Liver (tissue), 9 donors: Measurements from ENCODE around the gene NF1. TPM values are rescaled to one million over a fixed set of nuclear protein-coding genes. Genes with fewer than 3 reads are reported as not detected.
A peak's percentile ranks its signal among the peaks of the same experiment; 100 is the strongest.

Experiments used
- DNase-seq: peaks from one replicate; pipeline ENCODE4 v3.0.0-alpha.2; 2017; ENCODE audit warnings: low spot score
- H3K27ac ChIP-seq, 2 donors: one replicate each; pipeline ENCODE4 v1.7.0; 2013; ENCODE audit warnings: inconsistent platforms in 2 of 2, low read length in 2 of 2, control low read depth in 1 of 2, low read depth in 1 of 2, mild to moderate bottlenecking in 1 of 2
- H3K27me3 ChIP-seq, 4 donors: one replicate each; pipeline versions ENCODE4 v1.6.1 to v1.7.0; 2013; ENCODE audit warnings: low read length in 3 of 4, inconsistent platforms in 1 of 4, mild to moderate bottlenecking in 1 of 4, moderate library complexity in 1 of 4; ENCODE audit not compliant: control insufficient read depth in 4 of 4, insufficient read depth in 4 of 4
- H3K36me3 ChIP-seq, 4 donors: one replicate each; pipeline versions ENCODE4 v1.6.1 to v1.7.0; 2013; ENCODE audit warnings: low read length in 3 of 4, mild to moderate bottlenecking in 3 of 4, low read depth in 1 of 4, moderate library complexity in 1 of 4; ENCODE audit not compliant: control insufficient read depth in 4 of 4, insufficient read depth in 3 of 4
- H3K4me1 ChIP-seq, 4 donors: one replicate each; pipeline versions ENCODE4 v1.6.1 to v1.7.0; 2013; ENCODE audit warnings: low read length in 3 of 4, mild to moderate bottlenecking in 3 of 4, moderate library complexity in 1 of 4; ENCODE audit not compliant: control insufficient read depth in 4 of 4, insufficient read depth in 4 of 4
- H3K4me3 ChIP-seq, 3 donors: one replicate each; pipeline versions ENCODE4 v1.6.1 to v1.7.0; 2013; ENCODE audit warnings: low read length in 3 of 3, control low read depth in 1 of 3, low read depth in 1 of 3, mild to moderate bottlenecking in 1 of 3
- H3K9ac ChIP-seq, 2 donors: one replicate each; pipeline ENCODE4 v1.7.0; 2013; ENCODE audit warnings: low read length in 2 of 2, mild to moderate bottlenecking in 2 of 2, moderate library complexity in 2 of 2, control low read depth in 1 of 2, low read depth in 1 of 2
- H3K9me3 ChIP-seq, 4 donors: one replicate each; pipeline versions ENCODE4 v1.6.1 to v1.7.0; 2013; ENCODE audit warnings: low read length in 3 of 4; ENCODE audit not compliant: control insufficient read depth in 4 of 4
- ATF3 ChIP-seq: IDR thresholded peaks from 2 replicates; pipeline ENCODE4 v1.6.1; 2016; ENCODE audit warnings: antibody characterized with exemption
- EGR1 ChIP-seq, 2 donors: IDR thresholded peaks; 2 replicates each; pipeline ENCODE4 v1.6.1; 2016 to 2018; ENCODE audit warnings: antibody characterized with exemption in 2 of 2, low read depth in 2 of 2
- GABPA ChIP-seq, 2 donors: IDR thresholded peaks in 1 of 2; conservative IDR thresholded peaks in 1 of 2; 2 replicates each; pipeline ENCODE4 v1.6.1; 2016; ENCODE audit warnings: antibody characterized with exemption in 2 of 2, mild to moderate bottlenecking in 1 of 2, moderate library complexity in 1 of 2
- HNF4A ChIP-seq, 2 donors: conservative IDR thresholded peaks; 2 replicates each; pipeline ENCODE4 v1.6.1; 2016; ENCODE audit warnings: antibody characterized with exemption in 2 of 2, mild to moderate bottlenecking in 2 of 2
- JUND ChIP-seq, 2 donors: IDR thresholded peaks; 2 replicates each; pipeline ENCODE4 v1.6.1; 2016; ENCODE audit warnings: antibody characterized with exemption in 2 of 2
- MAX ChIP-seq: IDR thresholded peaks from 2 replicates; pipeline ENCODE4 v1.6.1; 2016; ENCODE audit warnings: antibody characterized with exemption
- NR2F2 ChIP-seq: IDR thresholded peaks from 2 replicates; pipeline ENCODE4 v1.6.1; 2016; ENCODE audit warnings: antibody characterized with exemption
- RXRA ChIP-seq, 2 donors: IDR thresholded peaks; 2 replicates each; pipeline ENCODE4 v1.6.1; 2017 to 2018; ENCODE audit warnings: antibody characterized with exemption in 2 of 2, mild to moderate bottlenecking in 1 of 2
- SP1 ChIP-seq: IDR thresholded peaks from 2 replicates; pipeline ENCODE4 v1.6.1; 2018; ENCODE audit warnings: antibody characterized with exemption, mild to moderate bottlenecking
- ZBTB33 ChIP-seq: IDR thresholded peaks from 2 replicates; pipeline ENCODE4 v1.6.1; 2016; ENCODE audit warnings: antibody characterized with exemption
- WGBS: extraction: QIAGEN DNeasy Blood & Tissue Kit; methylation state at CpG from one replicate; pipeline ENCODE4 v1.1.7; 2013; 5-methylcytosine and 5-hydroxymethylcytosine counted together
- polyA plus RNA-seq, 2 donors: library from polyadenylated mRNA; stranded (reverse) in 1 of 2; unstranded in 1 of 2; fragments of 200-250 nt in 1 of 2; fragments of >200 nt in 1 of 2; fragmentation: Nextera tagmentation in 1 of 2; extraction: Ambion mirVana in 1 of 2; gene quantifications; one replicate each; pipeline versions ENCODE4 v1.2.1 to v1.2.3, GENCODE V29; 2013 to 2015
- total RNA-seq, 2 donors: library from RNA; depleted of rRNA; stranded (reverse); fragments of >200 nt; gene quantifications; one replicate each; pipeline ENCODE4 v1.2.3, GENCODE V29; 2014
- donor health status: healthy.
- donor health status: healthy.
- donor health status: healthy.
- donor health status: healthy.
- donor health status: healthy.

The NF1 gene
- total and polyA plus RNA-seq, 4 donors, result 4.6 to 42.6 (median 13.5) TPM

- WGBS, result 86% methylated on average over 4 of the region's 4 CpGs
- no peaks in the 10 kb centered on the region for H3K4me1 ChIP-seq
- H3K9me3 ChIP-seq, result no peaks in the 10 kb centered on the region
- DNase-seq, result no peak
- no peak overlapping the region for H3K9ac ChIP-seq
- TF ChIP-seq JUND (IDR thresholded peaks at IDR 0.05), result no peak
- TF ChIP-seq NR2F2, result no peak
- no peaks in the 10 kb centered on the region for H3K27me3 ChIP-seq
- H3K4me3 ChIP-seq, result no peak overlapping the region
- peak overlapping the region in 1 of 2 donors; percentile 19 for H3K27ac ChIP-seq
- H3K36me3 ChIP-seq, result peaks cover 0 to 5% (median 2%) of the 10 kb centered on the region in 4 donors
Measured at GRCh38 chr17:31321966-31322365, 227.2 kb downstream of the NF1 start.

- H3K9me3 ChIP-seq, result no peaks in the 10 kb centered on the region
- H3K27me3 ChIP-seq, result no peaks in the 10 kb centered on the region
- H3K27ac ChIP-seq, result no peak overlapping the region
- H3K9ac ChIP-seq, result no peak overlapping the region
- H3K4me3 ChIP-seq, result no peak overlapping the region
- H3K36me3 ChIP-seq, result peaks cover 0 to 15% (median 8%) of the 10 kb centered on the region in 4 donors
- H3K4me1 ChIP-seq, result no peaks in the 10 kb centered on the region
- DNase-seq, result no peak
- TF ChIP-seq ZBTB33, result no peak
- TF ChIP-seq RXRA (IDR thresholded peaks at IDR 0.05), result no peak
- TF ChIP-seq MAX, result no peak
- no peak for TF ChIP-seq EGR1 (IDR thresholded peaks at IDR 0.05; ENCODE audit: low read depth in 2 of 2)
- TF ChIP-seq ATF3, result no peak
- no peak for TF ChIP-seq SP1
Measured at GRCh38 chr17:31323551-31323950, 228.8 kb downstream of the NF1 start.

- no peak for DNase-seq
- H3K27me3 ChIP-seq, result no peaks in the 10 kb centered on the region
- no peaks in the 10 kb centered on the region for H3K4me1 ChIP-seq
- H3K27ac ChIP-seq, result no peak overlapping the region
- peaks cover 2 to 19% (median 9%) of the 10 kb centered on the region in 4 donors for H3K36me3 ChIP-seq
- no peak overlapping the region for H3K9ac ChIP-seq
- no peak for TF ChIP-seq EGR1 (IDR thresholded peaks at IDR 0.05; ENCODE audit: low read depth in 2 of 2)
- TF ChIP-seq NR2F2, result no peak
- TF ChIP-seq ATF3, result no peak
- TF ChIP-seq GABPA (IDR thresholded peaks at IDR 0.05 in 1 of 2, conservative IDR thresholded peaks at IDR 0.05 in 1 of 2), result no peak
- no peak for TF ChIP-seq HNF4A (conservative IDR thresholded peaks at IDR 0.05)
- no peak for TF ChIP-seq JUND (IDR thresholded peaks at IDR 0.05)
- no peak for TF ChIP-seq ZBTB33
- H3K4me3 ChIP-seq, result no peak overlapping the region
- WGBS, result 98% methylated on average over 12 of the region's 12 CpGs
- H3K9me3 ChIP-seq, result no peaks in the 10 kb centered on the region
Measured at GRCh38 chr17:31327534-31328159, 232.9 kb downstream of the NF1 start.
